ENCODE data around the gene HDAC4.
A peak's percentile ranks its signal among the peaks of the same experiment; 100 is the strongest.

HDAC4 gene

DNA sequence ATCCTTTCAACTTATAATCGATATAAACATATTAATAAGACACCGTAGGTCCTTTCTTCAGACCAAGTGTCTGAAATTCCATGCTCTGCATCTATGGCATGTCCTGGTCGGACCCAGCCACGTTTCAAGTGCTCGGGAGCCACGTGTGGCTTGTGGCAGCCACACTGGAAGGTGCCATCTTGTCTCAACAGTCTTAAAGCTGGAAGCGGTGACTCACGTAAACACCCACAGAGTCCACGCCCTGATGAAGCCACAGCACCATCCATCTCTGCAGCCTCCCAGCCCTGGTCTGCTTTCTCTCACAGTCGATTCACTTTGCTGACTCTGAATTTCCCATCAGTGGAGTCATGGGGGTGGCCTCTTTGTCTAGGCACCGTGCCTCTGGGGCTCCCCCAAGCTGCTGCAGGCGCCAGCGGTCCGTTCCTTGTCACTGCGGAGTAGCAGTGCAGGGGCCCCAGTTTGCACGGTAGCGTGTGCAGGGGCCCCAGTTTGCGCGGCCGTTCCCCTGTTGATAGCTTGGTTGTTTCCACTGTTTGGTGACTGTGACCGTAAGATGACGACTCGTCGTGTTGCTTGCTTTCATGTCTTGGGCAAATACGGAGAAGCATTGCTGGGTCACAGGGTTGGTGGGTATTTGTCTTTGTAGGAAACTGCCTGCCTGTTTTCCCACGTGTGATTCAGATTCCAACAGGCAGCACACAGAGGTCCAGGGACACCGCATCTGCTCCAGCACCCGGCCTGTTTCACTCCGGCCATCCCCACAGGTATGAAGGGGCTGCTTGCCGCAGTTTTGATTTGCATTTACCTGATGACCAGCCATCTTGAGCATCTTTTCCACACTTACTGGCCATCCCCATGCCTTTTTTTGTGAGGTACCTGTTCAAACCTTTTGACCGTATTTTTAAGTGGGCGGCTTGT lies 240.3 kb downstream of the HDAC4 start:
- Histone ChIP-seq H3K4me1 (ENCODE audit: insufficient read depth, insufficient read length) (peaks cover 7% of the 10 kb centered on the region), H3K36me3 (ENCODE audit: insufficient read depth, insufficient read length, low read length) (peaks cover 42% of the 10 kb centered on the region), H3K4me3 (ENCODE audit: insufficient read length, low read depth) (no peak overlapping the region), H3K27me3 (ENCODE audit: insufficient read depth, insufficient read length) (no peaks in the 10 kb centered on the region), H3K9ac (ENCODE audit: insufficient read length, low read depth) (no peak overlapping the region), H3K9me3 (ENCODE audit: insufficient read depth, low read length) (no peaks in the 10 kb centered on the region)
- no peak for TF ChIP-seq YY1 (IDR thresholded peaks at IDR 0.05; ENCODE audit: insufficient read depth, insufficient read length)
- no peak for TF ChIP-seq SUZ12 (IDR thresholded peaks at IDR 0.05; ENCODE audit: extremely low read depth, insufficient read depth, insufficient read length)
- no peak for TF ChIP-seq ZNF274 (IDR thresholded peaks at IDR 0.05; ENCODE audit: low read depth, low read length)
- DNase-seq (ENCODE audit: low read depth, low spot score): no peak

DNA sequence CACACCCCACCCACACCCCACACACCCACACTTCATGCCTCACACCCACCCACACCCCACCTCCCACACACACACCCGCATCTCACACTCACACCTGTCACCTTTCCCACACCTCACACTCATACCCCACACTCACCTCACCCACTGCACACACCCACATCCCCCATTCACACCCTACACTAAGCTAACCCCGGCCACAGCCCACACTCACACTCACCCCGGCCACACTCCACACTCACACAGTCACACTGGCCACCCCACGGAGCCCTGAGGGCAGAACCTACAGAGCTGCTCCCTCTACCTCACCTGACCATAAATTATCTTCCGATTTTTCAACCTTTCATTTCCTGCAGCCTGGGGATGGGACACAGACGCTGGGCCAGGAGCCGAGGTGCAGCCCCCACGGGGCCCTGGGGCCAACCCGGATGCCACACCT lies 241.3 kb downstream of the HDAC4 start:
- peaks cover 7% of the 10 kb centered on the region for H3K4me1 ChIP-seq (ENCODE audit: insufficient read depth, insufficient read length)
- H3K36me3 ChIP-seq (ENCODE audit: insufficient read depth, insufficient read length, low read length): peaks cover 51% of the 10 kb centered on the region
- no peaks in the 10 kb centered on the region for H3K27me3 ChIP-seq (ENCODE audit: insufficient read depth, insufficient read length)
- DNase-seq (ENCODE audit: low read depth, low spot score): no peak
- no peaks in the 10 kb centered on the region for H3K9me3 ChIP-seq (ENCODE audit: insufficient read depth, low read length)
- no peak overlapping the region for H3K9ac ChIP-seq (ENCODE audit: insufficient read length, low read depth)
- TF ChIP-seq YY1 (IDR thresholded peaks at IDR 0.05; ENCODE audit: insufficient read depth, insufficient read length) (no peak), ZNF274 (IDR thresholded peaks at IDR 0.05; ENCODE audit: low read depth, low read length) (no peak)
- no peak overlapping the region for H3K4me3 ChIP-seq (ENCODE audit: insufficient read length, low read depth)

DNA sequence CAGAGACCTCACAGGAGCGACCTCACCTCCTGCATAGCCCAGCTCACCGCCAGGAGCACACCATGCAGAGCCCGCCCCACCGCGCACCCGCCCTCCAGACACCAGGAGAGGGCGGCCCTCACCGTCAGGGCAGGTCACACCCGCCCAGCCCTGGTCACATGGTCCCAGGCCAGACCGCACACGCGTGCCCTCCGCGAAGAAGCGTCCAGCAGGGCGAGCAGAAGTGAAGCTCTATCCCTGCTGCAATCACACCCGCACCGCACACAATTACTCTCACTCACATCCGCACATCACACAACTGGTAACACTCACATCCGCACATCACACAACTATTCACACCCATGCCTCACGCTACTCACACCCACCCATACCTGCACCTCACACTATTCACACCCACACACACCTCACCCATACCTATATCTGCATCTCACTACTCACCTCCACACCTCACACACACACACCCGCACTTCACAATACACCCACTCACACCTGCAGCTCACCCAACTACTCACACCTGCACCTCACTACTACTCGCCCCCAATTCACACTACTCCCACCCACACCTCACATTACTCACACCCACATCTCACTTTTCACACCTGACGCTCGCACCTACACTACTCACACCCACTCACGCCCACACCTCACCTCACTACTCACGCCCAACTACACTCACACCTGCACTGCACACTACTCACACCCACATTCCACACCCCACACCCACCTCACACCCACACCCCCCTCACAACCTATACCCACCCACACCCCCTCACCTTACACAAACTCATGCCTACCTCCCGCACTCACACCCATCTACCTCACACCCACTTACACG lies 242.0 kb downstream of the HDAC4 start:
- H3K36me3 ChIP-seq (ENCODE audit: insufficient read depth, insufficient read length, low read length): peaks cover 57% of the 10 kb centered on the region
- no peak overlapping the region for H3K9ac ChIP-seq (ENCODE audit: insufficient read length, low read depth)
- no peak overlapping the region for H3K4me3 ChIP-seq (ENCODE audit: insufficient read length, low read depth)
- H3K9me3 ChIP-seq (ENCODE audit: insufficient read depth, low read length): no peaks in the 10 kb centered on the region
- TF ChIP-seq YY1 (IDR thresholded peaks at IDR 0.05; ENCODE audit: insufficient read depth, insufficient read length) (no peak), SUZ12 (IDR thresholded peaks at IDR 0.05; ENCODE audit: extremely low read depth, insufficient read depth, insufficient read length) (no peak), ZNF274 (IDR thresholded peaks at IDR 0.05; ENCODE audit: low read depth, low read length) (no peak)
- no peak for DNase-seq (ENCODE audit: low read depth, low spot score)
- H3K4me1 ChIP-seq (ENCODE audit: insufficient read depth, insufficient read length): peaks cover 7% of the 10 kb centered on the region
- no peaks in the 10 kb centered on the region for H3K27me3 ChIP-seq (ENCODE audit: insufficient read depth, insufficient read length)

DNA sequence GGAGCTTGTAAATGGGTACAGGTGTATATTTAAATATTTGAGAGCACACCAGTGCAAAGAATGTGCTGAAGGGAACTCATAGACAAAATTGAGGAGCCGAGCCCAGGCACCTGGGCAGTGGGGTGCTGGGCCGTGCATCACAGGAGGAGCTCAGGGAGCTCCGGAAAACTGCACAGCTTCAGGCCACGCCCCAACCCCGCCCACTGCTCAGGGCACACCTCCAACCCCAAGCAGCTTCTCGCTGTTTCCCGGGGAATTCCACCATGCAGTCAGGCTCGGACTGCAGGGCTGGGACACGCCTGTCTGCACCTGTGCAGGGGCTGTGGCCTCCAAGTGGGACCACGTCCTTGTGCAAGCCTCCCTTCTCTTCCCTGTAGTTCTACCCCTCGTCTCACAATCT lies 243.0 kb downstream of the HDAC4 start:
- Histone ChIP-seq H3K27me3 (ENCODE audit: insufficient read depth, insufficient read length) (no peaks in the 10 kb centered on the region), H3K4me1 (ENCODE audit: insufficient read depth, insufficient read length) (peaks cover 4% of the 10 kb centered on the region), H3K9me3 (ENCODE audit: insufficient read depth, low read length) (no peaks in the 10 kb centered on the region), H3K9ac (ENCODE audit: insufficient read length, low read depth) (no peak overlapping the region), H3K36me3 (ENCODE audit: insufficient read depth, insufficient read length, low read length) (peaks cover 56% of the 10 kb centered on the region), H3K4me3 (ENCODE audit: insufficient read length, low read depth) (no peak overlapping the region)
- TF ChIP-seq ZNF274 (IDR thresholded peaks at IDR 0.05; ENCODE audit: low read depth, low read length) (no peak), YY1 (IDR thresholded peaks at IDR 0.05; ENCODE audit: insufficient read depth, insufficient read length) (no peak), SUZ12 (IDR thresholded peaks at IDR 0.05; ENCODE audit: extremely low read depth, insufficient read depth, insufficient read length) (no peak)
- peak; percentile 46 for DNase-seq (ENCODE audit: low read depth, low spot score)

DNA sequence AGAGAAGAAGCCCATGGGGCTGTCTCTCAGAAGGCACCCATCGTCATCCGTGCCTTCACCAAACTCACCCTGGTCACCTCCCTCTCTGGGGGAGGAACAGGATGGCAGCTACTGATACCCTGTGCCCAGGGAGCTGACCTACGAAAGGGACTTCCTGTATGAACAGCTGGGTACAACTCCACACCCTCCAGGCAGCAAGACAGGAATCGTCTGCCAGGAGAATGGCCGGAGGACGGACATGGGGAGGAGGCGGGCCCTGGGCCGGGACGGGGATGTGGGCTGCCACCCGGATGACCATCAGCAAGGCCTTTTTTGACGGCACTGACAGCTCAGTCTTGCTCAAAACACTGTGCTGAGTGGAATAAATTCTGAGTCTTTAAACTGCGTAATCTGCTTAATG lies 243.6 kb downstream of the HDAC4 start:
- no peaks in the 10 kb centered on the region for H3K27me3 ChIP-seq (ENCODE audit: insufficient read depth, insufficient read length)
- H3K9me3 ChIP-seq (ENCODE audit: insufficient read depth, low read length): no peaks in the 10 kb centered on the region
- TF ChIP-seq YY1 (IDR thresholded peaks at IDR 0.05; ENCODE audit: insufficient read depth, insufficient read length): no peak
- TF ChIP-seq SUZ12 (IDR thresholded peaks at IDR 0.05; ENCODE audit: extremely low read depth, insufficient read depth, insufficient read length): no peak
- no peak for TF ChIP-seq ZNF274 (IDR thresholded peaks at IDR 0.05; ENCODE audit: low read depth, low read length)
- DNase-seq (ENCODE audit: low read depth, low spot score): no peak
- H3K36me3 ChIP-seq (ENCODE audit: insufficient read depth, insufficient read length, low read length): peaks cover 54% of the 10 kb centered on the region
- H3K4me3 ChIP-seq (ENCODE audit: insufficient read length, low read depth): no peak overlapping the region
- H3K9ac ChIP-seq (ENCODE audit: insufficient read length, low read depth): no peak overlapping the region
- H3K4me1 ChIP-seq (ENCODE audit: insufficient read depth, insufficient read length): peaks cover 4% of the 10 kb centered on the region

- H3K4me3 ChIP-seq (ENCODE audit: insufficient read length, low read depth): no peak overlapping the region
- H3K36me3 ChIP-seq (ENCODE audit: insufficient read depth, insufficient read length, low read length): peaks cover 54% of the 10 kb centered on the region
- no peaks in the 10 kb centered on the region for H3K27me3 ChIP-seq (ENCODE audit: insufficient read depth, insufficient read length)
- no peak overlapping the region for H3K9ac ChIP-seq (ENCODE audit: insufficient read length, low read depth)
- no peak for DNase-seq (ENCODE audit: low read depth, low spot score)
- peaks cover 4% of the 10 kb centered on the region for H3K4me1 ChIP-seq (ENCODE audit: insufficient read depth, insufficient read length)
- no peaks in the 10 kb centered on the region for H3K9me3 ChIP-seq (ENCODE audit: insufficient read depth, low read length)
- no peak for TF ChIP-seq YY1 (IDR thresholded peaks at IDR 0.05; ENCODE audit: insufficient read depth, insufficient read length)
- no peak for TF ChIP-seq SUZ12 (IDR thresholded peaks at IDR 0.05; ENCODE audit: extremely low read depth, insufficient read depth, insufficient read length)
- TF ChIP-seq ZNF274 (IDR thresholded peaks at IDR 0.05; ENCODE audit: low read depth, low read length): no peak
Measured at GRCh38 chr2:239156516-239157265, 244.1 kb downstream of the HDAC4 start.
